NCI-H748 (cell line): Measurements from ENCODE around the gene HIF3A.

Experiments
- DNase-seq: peaks from one replicate; lab custom pipeline; 2025; ENCODE audit not compliant: unreplicated experiment; lab: John Stamatoyannopoulos, UW

Gene HIF3A

GRCh38 chr19:46326608-46327007 is 29.8 kb downstream of the HIF3A start:
- no peak for DNase-seq

- DNase-seq: no peak
Observed at GRCh38 chr19:46328079-46328478, 31.2 kb downstream of the HIF3A start.

GRCh38 chr19:46330319-46330918 is 33.6 kb downstream of the HIF3A start:
- no peak for DNase-seq

- no peak for DNase-seq
Observed at GRCh38 chr19:46337487-46337886, 40.6 kb downstream of the HIF3A start.

- DNase-seq: no peak
Observed at GRCh38 chr19:46339446-46339845, 42.6 kb downstream of the HIF3A start.

GRCh38 chr19:46340051-46340659 is 43.3 kb downstream of the HIF3A start:
- no peak for DNase-seq

- DNase-seq: no peak
Observed at GRCh38 chr19:46341937-46342336, 45.1 kb downstream of the HIF3A start.

- no peak for DNase-seq
Observed at GRCh38 chr19:46344363-46344762, 47.5 kb downstream of the HIF3A start.

- DNase-seq: no peak
Observed at GRCh38 chr19:46345157-46345556, 48.3 kb downstream of the HIF3A start.

GRCh38 chr19:46346821-46347571 is 50.2 kb downstream of the HIF3A start, which contains the start of gene PPP5C:
PPP5C (plus strand) TSS chr19:46347087; CDS start chr19:46347097, 10 bp downstream.
- peak; percentile 99 for DNase-seq

GRCh38 chr19:46347572-46347883 is 50.7 kb downstream of the HIF3A start:
- DNase-seq: no peak

- no peak for DNase-seq
Observed at GRCh38 chr19:46347985-46348384, 51.1 kb downstream of the HIF3A start.

GRCh38 chr19:46349311-46349993 is 52.6 kb downstream of the HIF3A start:
- no peak for DNase-seq

GRCh38 chr19:46350029-46350757 is 53.4 kb downstream of the HIF3A start:
- no peak for DNase-seq

GRCh38 chr19:46350758-46351159 is 53.9 kb downstream of the HIF3A start:
- no peak for DNase-seq

- DNase-seq: no peak
Observed at GRCh38 chr19:46351241-46352041, 54.6 kb downstream of the HIF3A start.

GRCh38 chr19:46353730-46354528 is 57.1 kb downstream of the HIF3A start:
- DNase-seq: no peak

GRCh38 chr19:46355234-46356148 is 58.6 kb downstream of the HIF3A start:
- DNase-seq: no peak
